Mammary epithelial cell (primary cell): ENCODE results near the gene IFNL4.
"Not testable (repeated sequence)": the region's sequence is repeated elsewhere in the genome, so short reads cannot be mapped to it uniquely, and the experiment has no call there.

ENCODE experiments used
- EZH2 ChIP-seq: IDR thresholded peaks from 2 replicates; pipeline ENCODE4 v1.6.1; 2012; ENCODE audit warnings: low read length, inconsistent platforms, borderline replicate concordance
- TF ChIP-seq, protein P1 (sequence below), 2 donors: IDR thresholded peaks in 1 of 2; conservative IDR thresholded peaks in 1 of 2; 2 replicates each; pipeline ENCODE4 v1.5.1; 2011 to 2012; ENCODE audit warnings: inconsistent platforms in 2 of 2, low read length in 2 of 2, mild to moderate bottlenecking in 2 of 2, control low read depth in 1 of 2, low read depth in 1 of 2; ENCODE audit not compliant: insufficient read depth in 1 of 2; ENCODE audit errors: extremely low read depth in 1 of 2

DNA sequence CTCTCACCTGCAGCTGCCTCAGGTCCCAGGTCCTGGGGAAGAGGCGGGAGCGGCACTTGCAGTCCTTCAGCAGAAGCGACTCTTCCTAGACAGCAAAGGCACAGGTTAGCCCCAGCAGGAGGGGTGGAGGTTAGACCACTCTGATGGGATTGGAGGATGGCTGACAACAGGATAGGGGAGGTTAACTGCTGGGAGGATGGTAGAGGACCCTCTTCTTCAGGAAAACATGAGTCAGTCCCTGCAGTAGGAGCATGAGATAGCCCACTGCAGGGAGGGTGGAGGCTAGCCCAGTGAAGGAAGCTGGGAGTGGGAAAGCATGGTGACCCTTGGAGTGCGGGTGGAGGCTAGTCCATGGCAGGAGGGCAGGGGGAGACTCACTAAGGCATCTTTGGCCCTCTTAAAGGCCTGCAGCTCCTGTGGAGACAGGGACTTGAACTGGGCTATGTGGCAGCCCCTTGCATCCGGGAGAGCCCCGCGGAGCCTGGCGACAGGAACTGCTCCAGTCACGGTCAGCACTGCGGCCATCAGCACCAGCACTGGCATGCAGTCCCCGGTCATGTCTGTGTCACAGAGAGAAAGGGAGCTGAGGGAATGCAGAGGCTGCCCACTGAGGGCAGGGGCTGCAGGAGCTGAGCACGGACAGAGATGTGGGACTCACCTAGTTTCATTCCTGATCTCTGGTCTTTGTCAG lies 4.1 kb downstream of the IFNL4 start, which contains the start of gene IFNL3:
- TF ChIP-seq, protein P1, sequence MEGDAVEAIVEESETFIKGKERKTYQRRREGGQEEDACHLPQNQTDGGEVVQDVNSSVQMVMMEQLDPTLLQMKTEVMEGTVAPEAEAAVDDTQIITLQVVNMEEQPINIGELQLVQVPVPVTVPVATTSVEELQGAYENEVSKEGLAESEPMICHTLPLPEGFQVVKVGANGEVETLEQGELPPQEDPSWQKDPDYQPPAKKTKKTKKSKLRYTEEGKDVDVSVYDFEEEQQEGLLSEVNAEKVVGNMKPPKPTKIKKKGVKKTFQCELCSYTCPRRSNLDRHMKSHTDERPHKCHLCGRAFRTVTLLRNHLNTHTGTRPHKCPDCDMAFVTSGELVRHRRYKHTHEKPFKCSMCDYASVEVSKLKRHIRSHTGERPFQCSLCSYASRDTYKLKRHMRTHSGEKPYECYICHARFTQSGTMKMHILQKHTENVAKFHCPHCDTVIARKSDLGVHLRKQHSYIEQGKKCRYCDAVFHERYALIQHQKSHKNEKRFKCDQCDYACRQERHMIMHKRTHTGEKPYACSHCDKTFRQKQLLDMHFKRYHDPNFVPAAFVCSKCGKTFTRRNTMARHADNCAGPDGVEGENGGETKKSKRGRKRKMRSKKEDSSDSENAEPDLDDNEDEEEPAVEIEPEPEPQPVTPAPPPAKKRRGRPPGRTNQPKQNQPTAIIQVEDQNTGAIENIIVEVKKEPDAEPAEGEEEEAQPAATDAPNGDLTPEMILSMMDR (conservative IDR thresholded peaks at IDR 0.05 in 1 of 2, IDR thresholded peaks at IDR 0.05 in 1 of 2; ENCODE audit: extremely low read depth in 1 of 2, insufficient read depth in 1 of 2, low read depth in 1 of 2, low read length in 2 of 2): not testable (repeated sequence)
- not testable (repeated sequence) for TF ChIP-seq EZH2
